HG03066 (cell line): ENCODE data around the gene RET.

Experiments used
- ATAC-seq: cut with Tn5 transposase; IDR thresholded peaks from one replicate; pipeline ENCODE4 v1.9.1; 2021; ENCODE audit warnings: low read depth; ENCODE audit not compliant: unreplicated experiment

RET gene

DNA sequence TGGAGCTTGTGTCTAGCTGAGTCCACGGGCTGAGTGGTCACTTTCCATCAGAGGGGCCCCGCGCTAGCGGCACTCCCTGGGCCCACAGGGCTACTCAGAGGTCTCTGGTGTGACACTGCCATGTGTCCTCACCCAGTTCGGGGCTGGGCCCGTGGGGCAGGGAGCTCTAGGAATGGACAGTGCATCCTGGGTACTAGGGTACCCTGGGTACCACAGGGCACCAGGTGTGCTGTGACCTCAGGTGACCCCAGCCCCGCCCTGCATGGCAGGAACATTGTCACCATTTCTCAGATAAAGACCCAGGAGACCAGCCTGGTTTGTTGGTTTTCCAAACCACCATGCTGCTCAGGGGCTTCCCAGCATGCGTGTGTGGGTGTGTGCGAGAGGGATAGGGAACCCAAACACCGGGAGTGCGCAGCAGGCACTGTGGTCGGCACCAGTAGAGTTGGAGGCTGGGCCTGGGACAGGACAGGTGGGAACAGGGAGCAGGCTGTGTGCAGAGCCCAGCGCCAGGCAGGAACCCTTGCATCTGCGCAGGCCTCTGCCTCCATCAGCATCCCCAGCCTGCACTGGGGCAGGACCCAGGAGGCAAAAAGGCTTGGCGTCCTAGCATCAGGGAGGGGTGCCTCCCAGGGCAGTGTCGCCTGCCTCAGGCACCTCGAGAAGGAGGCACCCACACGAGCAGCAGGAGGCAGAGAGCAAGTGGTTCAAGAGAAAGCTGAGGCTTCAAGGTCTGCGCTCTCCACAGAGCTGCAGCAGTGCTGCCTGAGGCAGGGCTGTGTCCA, 42.0 kb downstream of the RET start:
- no peak for ATAC-seq

DNA sequence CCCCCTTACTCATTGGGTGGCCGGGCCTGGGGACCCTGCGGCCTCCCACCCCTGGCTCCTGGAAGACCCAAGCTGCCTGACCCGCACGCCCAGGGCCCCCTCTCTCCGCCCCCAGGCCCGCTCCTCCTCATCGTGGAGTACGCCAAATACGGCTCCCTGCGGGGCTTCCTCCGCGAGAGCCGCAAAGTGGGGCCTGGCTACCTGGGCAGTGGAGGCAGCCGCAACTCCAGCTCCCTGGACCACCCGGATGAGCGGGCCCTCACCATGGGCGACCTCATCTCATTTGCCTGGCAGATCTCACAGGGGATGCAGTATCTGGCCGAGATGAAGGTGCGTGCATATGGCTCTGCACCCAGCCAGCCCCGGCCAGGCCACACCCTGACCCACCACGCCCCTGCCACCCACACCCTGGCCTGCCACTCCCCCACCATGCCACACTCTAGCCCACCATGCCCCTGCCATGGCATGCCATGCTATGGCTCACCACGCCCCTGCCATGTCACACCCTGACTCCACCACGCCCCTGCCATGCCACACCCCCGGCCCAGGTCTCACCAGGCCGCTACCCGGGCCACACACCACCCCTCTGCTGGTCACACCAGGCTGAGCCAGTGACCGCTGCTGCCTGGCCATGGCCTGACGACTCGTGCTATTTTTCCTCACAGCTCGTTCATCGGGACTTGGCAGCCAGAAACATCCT, 42.7 kb downstream of the RET start:
- no peak for ATAC-seq

DNA sequence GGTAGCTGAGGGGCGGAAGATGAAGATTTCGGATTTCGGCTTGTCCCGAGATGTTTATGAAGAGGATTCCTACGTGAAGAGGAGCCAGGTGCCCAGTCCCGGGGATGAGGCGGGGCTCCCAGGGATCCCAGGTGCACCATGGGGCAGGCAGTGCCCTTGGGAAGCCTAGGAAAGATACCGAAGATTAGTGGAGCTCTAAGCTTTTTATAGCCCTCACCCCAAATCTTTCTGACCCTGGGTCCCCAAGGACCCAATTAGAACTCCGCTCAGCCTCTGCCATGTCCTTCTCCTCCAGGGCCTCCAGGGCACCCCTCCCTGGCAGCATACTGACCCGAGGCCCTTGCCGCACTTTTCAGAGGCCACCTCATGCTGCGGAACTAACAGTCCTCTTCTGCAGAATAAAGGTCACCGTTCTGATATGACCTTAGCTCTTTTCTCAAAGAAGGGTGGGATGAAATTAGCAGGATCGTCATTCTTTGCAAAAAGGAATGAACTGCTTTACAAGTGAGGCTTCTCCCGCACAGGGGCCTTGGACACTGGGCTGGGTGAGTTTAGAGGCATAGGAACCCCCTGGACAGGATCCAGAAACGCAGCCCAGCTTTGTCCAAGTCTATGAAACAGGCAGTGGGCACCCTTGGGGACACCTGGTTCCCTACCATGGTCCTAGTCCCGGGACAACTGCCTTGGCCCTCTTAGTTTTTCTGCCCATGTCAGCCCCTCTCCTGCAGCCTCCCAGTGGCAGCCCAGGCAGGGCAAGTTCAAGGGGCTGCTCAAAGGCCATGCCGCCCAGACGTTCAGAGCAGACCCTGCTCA, 43.5 kb downstream of the RET start:
- ATAC-seq, result no peak

DNA sequence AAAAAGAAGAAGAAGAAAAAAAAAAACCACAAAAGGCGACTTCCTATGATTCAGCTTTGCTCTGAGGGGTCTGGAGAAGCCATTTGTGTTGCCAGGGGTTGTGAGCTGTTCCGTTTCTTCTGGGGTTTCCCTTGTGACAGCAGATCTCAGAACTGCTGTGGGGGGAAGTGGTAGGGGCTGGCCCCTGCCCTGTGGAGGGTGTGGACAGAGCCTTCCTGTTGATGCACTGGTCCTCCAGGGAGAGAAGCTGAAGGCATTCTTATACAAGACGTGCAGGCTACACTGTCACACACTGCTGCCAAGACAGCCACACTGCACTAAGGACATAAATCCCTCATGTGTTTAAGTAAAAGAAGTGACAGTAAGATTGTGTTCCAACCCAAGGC, 44.1 kb downstream of the RET start:
- ATAC-seq, result peak; percentile 85

DNA sequence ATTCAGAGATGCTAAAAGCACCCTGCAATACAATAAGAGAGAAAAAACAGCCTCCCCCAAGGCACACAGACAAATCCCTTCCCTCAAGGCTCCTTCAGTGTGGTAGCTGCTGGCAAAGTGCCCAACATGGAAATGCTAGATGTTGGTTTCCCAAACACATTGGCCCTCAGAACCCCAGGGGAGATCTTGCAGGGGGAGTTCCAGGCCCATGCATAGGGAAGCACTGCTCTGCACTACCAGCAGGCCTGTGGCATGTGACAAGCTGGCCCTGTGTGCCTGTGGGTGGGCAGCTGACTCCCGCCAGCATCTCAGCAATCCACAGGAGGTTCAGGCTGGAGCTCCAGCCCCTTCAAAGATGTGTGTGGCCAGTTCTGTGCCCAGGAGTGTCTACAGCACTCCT, 44.6 kb downstream of the RET start:
- ATAC-seq, result no peak

DNA sequence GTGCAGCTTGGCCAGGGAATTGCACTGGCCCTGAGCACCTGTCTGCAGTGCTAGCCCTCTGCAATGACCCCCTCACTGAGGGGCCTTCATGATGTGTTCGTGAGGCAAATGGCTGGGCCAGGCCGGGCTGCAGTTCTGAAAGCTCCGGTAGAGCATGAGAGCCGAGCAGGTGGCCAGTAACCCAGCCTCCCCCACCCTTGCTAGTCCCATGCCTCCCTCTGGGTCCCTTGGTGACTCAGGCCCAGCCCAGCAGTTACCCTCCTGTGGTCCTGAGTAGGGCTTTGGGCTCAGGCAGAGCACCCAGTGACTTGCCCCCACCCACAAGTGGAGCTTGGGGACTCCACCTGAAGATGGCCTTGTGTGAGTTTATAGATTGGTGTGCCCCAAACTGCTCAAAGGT, 45.2 kb downstream of the RET start:
- no peak for ATAC-seq

DNA sequence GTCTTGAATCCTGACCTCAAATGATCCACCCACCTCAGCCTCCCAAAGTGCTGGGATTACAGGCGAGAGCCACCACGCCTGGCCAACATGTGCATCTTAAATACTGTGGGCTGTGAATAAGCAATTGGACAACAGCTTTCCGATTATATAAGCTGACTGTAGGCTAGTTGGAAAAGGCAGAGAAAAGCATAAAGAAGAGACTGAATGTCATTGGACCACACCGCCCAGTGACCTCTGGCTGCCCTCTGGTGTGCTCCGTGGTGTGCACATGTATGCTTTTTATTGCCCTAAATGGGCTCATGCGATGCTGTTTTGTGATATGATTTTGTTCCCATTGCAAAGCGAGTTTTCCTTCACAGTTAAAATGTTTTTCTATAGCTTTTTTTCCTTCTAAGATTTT, 46.0 kb downstream of the RET start:
- no peak for ATAC-seq

DNA sequence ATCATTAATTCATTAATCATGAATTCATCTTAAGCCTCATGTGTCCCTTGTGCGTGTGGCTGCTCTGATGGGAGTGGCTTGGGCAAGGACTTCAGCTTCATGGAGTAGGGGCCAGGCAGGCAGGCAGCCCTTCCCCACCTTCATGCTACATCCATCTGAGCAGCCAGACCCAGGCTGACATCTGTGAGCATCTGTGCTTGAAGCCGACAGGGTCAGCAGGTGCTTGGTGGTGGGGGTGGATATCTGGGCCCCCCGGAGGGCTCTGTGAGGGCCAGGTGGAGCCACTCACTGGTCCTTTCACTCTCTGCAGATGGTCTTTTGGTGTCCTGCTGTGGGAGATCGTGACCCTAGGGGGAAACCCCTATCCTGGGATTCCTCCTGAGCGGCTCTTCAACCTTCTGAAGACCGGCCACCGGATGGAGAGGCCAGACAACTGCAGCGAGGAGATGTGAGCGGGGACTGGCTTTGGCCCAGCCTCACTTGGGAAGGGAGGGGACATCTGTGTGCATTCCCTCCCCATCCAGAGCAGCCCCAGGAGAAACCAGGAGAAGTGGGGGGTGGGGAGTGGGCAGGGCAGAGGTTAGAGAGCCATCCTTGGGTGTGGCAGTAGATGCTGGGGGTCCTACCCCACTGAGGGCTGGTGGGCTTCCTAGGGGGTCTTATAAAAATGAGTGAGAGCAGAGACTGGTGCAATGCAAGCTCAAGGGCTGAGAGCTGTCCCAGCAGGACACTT, 46.7 kb downstream of the RET start:
- no peak for ATAC-seq

DNA sequence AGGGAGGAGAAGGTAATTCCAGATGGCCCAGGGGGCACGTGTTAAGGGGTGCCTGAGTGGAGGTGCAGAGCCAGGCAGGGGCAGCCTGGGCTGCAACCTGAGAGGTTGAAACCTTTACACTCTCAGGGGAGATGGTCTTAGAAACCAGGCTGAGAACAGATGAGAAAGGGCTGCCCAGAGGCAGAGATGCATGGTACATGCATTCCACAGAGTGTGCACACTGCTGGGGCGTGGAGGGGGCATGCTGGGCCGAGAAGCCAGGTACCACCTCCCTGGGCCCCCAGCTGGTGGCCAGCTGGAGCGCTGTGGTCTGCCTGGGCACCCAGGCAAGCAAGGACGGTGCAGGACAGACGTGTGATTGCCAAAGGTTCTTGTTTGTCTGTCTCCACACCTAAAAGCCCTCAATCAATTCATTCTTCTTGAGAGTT, 47.2 kb downstream of the RET start:
- ATAC-seq, result no peak

DNA sequence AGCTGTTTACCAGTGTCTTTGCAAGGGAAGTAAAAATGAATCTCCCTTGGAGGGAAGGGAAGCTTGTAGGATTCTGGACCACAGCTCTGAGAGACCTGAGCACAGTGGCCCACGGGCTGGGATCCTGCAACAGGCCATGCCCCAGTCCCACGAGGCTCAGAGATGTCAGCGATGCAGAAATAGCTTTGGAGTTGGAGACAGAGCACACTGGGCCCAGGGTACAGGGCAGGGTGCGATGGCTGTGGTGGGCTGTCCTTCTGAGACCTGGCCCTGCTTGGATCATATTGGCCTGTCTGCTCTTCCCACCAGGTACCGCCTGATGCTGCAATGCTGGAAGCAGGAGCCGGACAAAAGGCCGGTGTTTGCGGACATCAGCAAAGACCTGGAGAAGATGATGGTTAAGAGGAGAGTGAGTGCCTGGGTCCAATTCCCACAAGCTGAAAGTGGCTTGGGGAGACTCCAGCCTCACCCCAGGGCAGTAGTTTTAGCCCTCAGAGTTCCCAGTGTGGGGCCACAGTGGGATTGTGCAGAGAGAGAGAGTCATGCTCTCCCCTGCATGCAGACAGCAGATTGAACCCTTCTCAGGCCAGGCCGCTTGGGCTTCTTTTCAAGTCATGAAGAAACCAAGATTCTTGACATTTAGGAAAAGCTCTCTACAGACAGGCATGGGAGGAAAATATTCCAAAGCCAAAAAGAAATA, 47.9 kb downstream of the RET start:
- ATAC-seq, result no peak

DNA sequence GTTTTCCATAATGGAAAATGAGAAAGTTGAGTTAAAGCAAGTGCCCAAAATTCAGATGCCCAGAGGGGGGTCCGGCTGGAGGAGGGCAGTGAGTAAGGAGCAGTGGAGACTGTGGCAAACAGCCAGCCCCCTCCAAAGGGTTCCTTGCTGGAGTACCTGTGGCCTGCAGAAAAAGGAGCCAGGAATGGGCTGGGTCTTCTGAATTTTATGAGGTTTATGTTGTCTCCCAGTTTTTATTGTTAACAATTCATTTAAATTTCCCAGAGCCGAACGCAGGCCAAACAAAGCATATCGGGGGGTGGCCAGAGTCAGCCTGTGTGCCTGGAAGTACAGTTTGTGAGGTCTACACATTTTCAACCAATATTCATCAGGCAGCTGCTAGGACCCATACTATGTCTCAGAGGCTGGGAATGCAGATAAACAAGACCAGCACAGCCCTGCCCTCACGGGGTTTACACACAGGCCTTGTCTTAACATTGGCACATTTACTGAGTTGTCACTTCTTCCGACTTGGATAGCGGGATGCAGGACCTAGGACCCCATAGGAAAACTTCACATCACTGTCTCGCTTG, 48.5 kb downstream of the RET start:
- no peak for ATAC-seq

DNA sequence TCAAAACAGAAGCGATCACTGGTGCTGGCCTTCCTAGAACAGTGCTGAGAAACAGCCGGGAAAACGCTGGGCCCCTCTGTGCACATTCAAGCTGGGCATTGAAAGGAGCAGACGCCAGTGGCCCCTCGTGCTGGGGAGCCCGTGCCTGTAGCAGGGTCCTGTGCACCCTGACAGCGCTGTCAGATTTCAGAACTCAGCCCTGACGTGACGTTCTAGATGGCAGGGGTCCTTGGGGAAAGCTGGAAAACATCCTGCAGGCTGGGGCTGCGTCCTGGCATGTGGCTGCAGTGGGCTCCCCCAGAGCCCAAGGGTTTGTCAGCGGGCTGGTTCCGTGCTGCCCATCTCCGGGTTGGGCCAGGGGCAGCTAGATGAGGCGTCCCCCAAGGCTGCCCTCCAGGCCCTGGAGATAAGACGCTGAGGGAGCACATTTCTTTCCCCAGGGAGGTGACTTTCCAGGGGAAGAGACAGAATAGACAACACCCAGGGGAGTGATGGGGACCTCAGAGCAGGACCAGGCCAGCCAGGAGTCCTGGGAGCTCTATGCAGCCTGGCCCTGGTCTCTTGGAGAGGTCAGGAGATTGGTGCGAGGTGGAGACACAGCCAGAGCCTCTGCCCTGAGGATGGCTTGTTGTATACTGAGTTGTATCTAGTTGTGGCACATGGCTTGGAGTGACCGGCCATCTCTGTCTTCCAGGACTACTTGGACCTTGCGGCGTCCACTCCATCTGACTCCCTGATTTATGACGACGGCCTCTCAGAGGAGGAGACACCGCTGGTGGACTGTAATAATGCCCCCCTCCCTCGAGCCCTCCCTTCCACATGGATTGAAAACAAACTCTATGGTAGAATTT, 49.2 kb downstream of the RET start:
- no peak for ATAC-seq

DNA sequence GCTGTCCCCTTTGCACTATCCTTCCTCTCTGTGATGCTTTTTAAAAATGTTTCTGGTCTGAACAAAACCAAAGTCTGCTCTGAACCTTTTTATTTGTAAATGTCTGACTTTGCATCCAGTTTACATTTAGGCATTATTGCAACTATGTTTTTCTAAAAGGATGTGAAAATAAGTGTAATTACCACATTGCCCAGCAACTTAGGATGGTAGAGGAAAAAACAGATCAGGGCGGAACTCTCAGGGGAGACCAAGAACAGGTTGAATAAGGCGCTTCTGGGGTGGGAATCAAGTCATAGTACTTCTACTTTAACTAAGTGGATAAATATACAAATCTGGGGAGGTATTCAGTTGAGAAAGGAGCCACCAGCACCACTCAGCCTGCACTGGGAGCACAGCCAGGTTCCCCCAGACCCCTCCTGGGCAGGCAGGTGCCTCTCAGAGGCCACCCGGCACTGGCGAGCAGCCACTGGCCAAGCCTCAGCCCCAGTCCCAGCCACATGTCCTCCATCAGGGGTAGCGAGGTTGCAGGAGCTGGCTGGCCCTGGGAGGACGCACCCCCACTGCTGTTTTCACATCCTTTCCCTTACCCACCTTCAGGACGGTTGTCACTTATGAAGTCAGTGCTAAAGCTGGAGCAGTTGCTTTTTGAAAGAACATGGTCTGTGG, 50.0 kb downstream of the RET start:
- ATAC-seq, result no peak

DNA sequence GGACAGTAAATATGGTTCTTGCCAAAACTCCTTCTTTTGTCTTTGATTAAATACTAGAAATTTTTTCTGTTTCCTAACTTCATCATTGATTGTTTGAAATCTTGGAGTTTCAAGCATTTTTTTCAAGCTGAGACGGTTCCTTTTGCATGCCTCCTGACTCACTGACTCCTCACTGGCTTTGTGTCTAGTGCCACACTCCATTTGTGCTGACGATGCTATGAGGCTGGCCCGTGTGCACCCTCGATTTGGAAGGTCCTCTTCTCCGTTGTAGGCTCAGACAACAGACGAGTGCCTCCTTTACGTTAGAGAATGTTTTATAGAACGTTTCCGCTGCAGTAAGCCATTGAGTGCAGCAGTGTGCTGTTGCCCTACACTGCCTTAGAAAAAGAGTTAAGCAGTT, 50.6 kb downstream of the RET start:
- no peak for ATAC-seq

DNA sequence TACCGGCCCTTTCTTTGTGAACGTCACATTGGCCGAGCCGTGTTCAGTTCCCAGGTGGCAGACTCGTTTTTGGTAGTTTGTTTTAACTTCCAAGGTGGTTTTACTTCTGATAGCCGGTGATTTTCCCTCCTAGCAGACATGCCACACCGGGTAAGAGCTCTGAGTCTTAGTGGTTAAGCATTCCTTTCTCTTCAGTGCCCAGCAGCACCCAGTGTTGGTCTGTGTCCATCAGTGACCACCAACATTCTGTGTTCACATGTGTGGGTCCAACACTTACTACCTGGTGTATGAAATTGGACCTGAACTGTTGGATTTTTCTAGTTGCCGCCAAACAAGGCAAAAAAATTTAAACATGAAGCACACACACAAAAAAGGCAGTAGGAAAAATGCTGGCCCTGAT, 51.5 kb downstream of the RET start:
- ATAC-seq, result no peak

DNA sequence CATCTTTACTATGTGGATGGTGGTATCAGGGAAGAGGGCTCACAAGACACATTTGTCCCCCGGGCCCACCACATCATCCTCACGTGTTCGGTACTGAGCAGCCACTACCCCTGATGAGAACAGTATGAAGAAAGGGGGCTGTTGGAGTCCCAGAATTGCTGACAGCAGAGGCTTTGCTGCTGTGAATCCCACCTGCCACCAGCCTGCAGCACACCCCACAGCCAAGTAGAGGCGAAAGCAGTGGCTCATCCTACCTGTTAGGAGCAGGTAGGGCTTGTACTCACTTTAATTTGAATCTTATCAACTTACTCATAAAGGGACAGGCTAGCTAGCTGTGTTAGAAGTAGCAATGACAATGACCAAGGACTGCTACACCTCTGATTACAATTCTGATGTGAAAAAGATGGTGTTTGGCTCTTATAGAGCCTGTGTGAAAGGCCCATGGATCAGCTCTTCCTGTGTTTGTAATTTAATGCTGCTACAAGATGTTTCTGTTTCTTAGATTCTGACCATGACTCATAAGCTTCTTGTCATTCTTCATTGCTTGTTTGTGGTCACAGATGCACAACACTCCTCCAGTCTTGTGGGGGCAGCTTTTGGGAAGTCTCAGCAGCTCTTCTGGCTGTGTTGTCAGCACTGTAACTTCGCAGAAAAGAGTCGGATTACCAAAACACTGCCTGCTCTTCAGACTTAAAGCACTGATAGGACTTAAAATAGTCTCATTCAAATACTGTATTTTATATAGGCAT, 52.3 kb downstream of the RET start:
- peak; percentile 66 for ATAC-seq

DNA sequence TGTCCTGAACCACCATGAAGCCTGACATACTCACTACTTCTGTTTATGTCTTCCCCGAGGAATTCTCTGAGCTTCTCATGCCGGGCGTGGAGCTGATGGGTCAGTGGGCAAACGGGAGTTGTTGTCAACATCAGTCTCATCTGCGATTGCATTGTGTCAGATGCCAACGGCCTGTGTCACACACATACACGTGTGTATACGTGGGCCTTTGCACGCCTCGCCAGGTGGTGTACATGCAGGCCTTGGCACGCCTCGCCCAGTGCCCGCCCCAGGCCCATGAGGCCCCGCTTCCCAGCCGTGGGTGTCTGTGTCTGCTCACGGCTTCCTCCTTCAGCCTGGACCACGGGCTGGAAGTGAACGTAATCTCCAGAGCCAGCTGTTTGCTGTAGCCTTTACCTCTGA, 53.9 kb downstream of the RET start:
- no peak for ATAC-seq

DNA sequence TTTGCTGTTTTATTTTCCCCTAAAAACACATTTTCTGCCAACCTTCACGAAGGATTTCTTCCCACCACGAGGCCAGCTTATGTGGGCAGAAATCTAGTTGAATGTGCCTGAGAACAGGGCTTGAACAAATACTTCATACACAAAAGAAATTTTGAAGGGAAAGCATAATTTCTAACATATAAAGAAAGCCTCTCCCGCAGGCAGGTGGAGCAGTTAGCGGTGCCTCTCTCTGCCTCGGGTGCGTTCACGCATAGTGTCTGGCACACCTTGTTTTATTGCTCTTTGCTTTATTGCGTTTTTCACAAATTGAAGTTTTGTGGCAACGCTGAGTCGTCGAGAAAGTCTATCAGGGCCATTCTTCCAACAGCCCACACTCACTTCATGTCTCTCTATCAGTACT, 54.4 kb downstream of the RET start:
- ATAC-seq, result no peak
